ENCODE results near the gene GALNTL6.

The GALNTL6 gene

DNA sequence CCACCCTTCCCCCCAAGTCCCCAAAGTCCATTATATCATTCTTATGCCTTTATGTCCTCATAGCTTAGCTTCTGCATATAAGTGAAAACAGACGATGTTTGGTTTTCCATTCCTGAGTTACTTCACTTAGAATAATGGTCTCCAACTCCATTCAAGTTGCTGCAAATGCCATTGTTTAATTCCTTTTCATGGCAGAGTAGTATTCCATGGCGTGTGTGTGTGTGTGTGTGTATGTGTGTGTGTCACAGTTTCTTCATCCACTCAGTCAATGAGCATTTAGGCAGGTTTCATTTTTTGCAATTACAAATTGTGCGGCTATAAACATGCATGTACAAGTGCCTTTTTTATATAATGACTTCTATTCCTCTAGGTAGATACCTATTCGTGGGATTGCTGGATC lies 1248.0 kb downstream of the GALNTL6 start:
- H3K27me3 ChIP-seq (ENCODE audit: insufficient read depth, poor library complexity, severe bottlenecking), result no peaks in the 10 kb centered on the region
- no peak for DNase-seq (ENCODE audit: low read depth in 1 of 2, low spot score in 1 of 2)
- no peak overlapping the region for H3K4me3 ChIP-seq (replicated peaks; ENCODE audit: insufficient read depth, low read length)
- TF ChIP-seq, protein P1, sequence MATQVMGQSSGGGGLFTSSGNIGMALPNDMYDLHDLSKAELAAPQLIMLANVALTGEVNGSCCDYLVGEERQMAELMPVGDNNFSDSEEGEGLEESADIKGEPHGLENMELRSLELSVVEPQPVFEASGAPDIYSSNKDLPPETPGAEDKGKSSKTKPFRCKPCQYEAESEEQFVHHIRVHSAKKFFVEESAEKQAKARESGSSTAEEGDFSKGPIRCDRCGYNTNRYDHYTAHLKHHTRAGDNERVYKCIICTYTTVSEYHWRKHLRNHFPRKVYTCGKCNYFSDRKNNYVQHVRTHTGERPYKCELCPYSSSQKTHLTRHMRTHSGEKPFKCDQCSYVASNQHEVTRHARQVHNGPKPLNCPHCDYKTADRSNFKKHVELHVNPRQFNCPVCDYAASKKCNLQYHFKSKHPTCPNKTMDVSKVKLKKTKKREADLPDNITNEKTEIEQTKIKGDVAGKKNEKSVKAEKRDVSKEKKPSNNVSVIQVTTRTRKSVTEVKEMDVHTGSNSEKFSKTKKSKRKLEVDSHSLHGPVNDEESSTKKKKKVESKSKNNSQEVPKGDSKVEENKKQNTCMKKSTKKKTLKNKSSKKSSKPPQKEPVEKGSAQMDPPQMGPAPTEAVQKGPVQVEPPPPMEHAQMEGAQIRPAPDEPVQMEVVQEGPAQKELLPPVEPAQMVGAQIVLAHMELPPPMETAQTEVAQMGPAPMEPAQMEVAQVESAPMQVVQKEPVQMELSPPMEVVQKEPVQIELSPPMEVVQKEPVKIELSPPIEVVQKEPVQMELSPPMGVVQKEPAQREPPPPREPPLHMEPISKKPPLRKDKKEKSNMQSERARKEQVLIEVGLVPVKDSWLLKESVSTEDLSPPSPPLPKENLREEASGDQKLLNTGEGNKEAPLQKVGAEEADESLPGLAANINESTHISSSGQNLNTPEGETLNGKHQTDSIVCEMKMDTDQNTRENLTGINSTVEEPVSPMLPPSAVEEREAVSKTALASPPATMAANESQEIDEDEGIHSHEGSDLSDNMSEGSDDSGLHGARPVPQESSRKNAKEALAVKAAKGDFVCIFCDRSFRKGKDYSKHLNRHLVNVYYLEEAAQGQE (IDR thresholded peaks at IDR 0.05; ENCODE audit: insufficient replicate concordance, low read depth), result no peak
- no peak for TF ChIP-seq POLR2AphosphoS5 (IDR thresholded peaks at IDR 0.05; ENCODE audit: low read depth)
- no peak for TF ChIP-seq GABPA (IDR thresholded peaks at IDR 0.05; ENCODE audit: low read depth)
- no peak for TF ChIP-seq CTCF (IDR thresholded peaks at IDR 0.05; ENCODE audit: insufficient read depth, low read length)
- TF ChIP-seq SPI1 (IDR thresholded peaks at IDR 0.05; ENCODE audit: borderline replicate concordance, low read depth), result no peak
- H3K27ac ChIP-seq (replicated peaks), result no peak overlapping the region

DNA sequence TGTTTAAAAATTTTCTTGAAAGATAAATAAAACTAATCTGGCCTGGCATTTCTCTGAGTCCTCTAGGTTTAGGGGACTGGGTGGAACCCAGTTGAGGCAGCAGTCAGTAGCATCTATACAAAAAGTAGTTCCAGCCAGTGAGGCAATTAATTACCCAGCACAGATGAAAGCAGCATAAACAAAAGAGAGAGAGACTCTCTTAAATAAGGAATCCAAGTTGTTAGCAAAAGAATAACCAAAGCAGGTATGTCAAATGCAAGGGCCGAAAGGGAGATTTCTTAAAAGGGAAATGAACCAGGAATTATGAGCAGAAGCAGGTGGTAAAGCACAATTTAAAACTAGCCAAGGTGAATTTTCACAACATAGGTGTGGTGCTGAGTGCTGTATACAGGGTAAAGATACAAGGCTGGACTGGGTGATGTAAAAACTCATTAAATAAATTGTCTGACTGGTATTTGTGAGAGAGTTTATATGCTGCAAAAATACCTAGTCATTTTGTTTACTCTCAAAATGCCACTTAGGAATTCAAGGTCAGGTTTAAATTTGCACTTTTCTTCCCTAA lies 1260.8 kb downstream of the GALNTL6 start:
- H3K27me3 ChIP-seq (ENCODE audit: insufficient read depth, poor library complexity, severe bottlenecking), result no peaks in the 10 kb centered on the region
- H3K27ac ChIP-seq (replicated peaks), result no peak overlapping the region
- no peak for DNase-seq (ENCODE audit: low read depth in 1 of 2, low spot score in 1 of 2)
- TF ChIP-seq SPI1 (IDR thresholded peaks at IDR 0.05; ENCODE audit: borderline replicate concordance, low read depth), result no peak
- TF ChIP-seq, protein P1 (IDR thresholded peaks at IDR 0.05; ENCODE audit: insufficient replicate concordance, low read depth), result no peak
- TF ChIP-seq GABPA (IDR thresholded peaks at IDR 0.05; ENCODE audit: low read depth), result no peak
- TF ChIP-seq CTCF (IDR thresholded peaks at IDR 0.05; ENCODE audit: insufficient read depth, low read length), result no peak
- TF ChIP-seq POLR2AphosphoS5 (IDR thresholded peaks at IDR 0.05; ENCODE audit: low read depth), result no peak
- no peak overlapping the region for H3K4me3 ChIP-seq (replicated peaks; ENCODE audit: insufficient read depth, low read length)

DNA sequence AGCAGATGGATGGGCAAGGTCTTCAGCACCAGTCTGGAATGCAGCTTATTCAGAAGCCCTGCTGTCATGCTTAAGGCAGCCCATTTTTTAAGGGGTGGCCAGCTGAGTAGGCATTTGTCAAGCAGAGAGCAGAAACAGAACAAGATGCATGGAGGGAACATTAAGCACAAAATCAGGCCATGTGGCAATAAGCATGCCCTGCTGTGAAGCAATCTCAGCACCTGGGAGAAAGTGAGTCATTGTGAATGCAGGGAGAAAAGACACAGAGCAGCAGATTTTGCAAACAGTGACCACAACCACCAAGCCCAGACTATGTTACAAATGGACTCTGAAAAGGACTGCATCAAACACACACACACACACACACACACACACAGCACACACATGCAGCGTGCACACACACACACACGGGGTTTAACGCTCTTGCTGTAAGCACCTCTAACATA lies 1261.3 kb downstream of the GALNTL6 start:
- no peak overlapping the region for H3K27ac ChIP-seq (replicated peaks)
- H3K27me3 ChIP-seq (ENCODE audit: insufficient read depth, poor library complexity, severe bottlenecking), result no peaks in the 10 kb centered on the region
- TF ChIP-seq, protein P1 (IDR thresholded peaks at IDR 0.05; ENCODE audit: insufficient replicate concordance, low read depth), result no peak
- TF ChIP-seq CTCF (IDR thresholded peaks at IDR 0.05; ENCODE audit: insufficient read depth, low read length) (no peak), GABPA (IDR thresholded peaks at IDR 0.05; ENCODE audit: low read depth) (0 out of 2 replicates have a peak, but pooled peaks have one; percentile 49), POLR2AphosphoS5 (IDR thresholded peaks at IDR 0.05; ENCODE audit: low read depth) (peak; percentile 97), SPI1 (IDR thresholded peaks at IDR 0.05; ENCODE audit: borderline replicate concordance, low read depth) (no peak)
- H3K4me3 ChIP-seq (replicated peaks; ENCODE audit: insufficient read depth, low read length), result no peak overlapping the region
- DNase-seq (ENCODE audit: low read depth in 1 of 2, low spot score in 1 of 2), result peak; percentile 89 to 93

All from HL-60 (cell line).